ENCODE results near the gene PXDN.

GRCh38 chr2:1672738-1673137 is 71.6 kb downstream of the PXDN start:
- TF ChIP-seq USF2 (IDR thresholded peaks at IDR 0.05; ENCODE audit: low read depth, low read length): no peak
- no peak for TF ChIP-seq RFX5 (IDR thresholded peaks at IDR 0.05; ENCODE audit: low read depth, low read length)
- TF ChIP-seq CEBPB (IDR thresholded peaks at IDR 0.05; ENCODE audit: low read depth, low read length): no peak
- TF ChIP-seq MXI1 (IDR thresholded peaks at IDR 0.05; ENCODE audit: borderline replicate concordance, low read depth, low read length): no peak
- TF ChIP-seq, protein P1, sequence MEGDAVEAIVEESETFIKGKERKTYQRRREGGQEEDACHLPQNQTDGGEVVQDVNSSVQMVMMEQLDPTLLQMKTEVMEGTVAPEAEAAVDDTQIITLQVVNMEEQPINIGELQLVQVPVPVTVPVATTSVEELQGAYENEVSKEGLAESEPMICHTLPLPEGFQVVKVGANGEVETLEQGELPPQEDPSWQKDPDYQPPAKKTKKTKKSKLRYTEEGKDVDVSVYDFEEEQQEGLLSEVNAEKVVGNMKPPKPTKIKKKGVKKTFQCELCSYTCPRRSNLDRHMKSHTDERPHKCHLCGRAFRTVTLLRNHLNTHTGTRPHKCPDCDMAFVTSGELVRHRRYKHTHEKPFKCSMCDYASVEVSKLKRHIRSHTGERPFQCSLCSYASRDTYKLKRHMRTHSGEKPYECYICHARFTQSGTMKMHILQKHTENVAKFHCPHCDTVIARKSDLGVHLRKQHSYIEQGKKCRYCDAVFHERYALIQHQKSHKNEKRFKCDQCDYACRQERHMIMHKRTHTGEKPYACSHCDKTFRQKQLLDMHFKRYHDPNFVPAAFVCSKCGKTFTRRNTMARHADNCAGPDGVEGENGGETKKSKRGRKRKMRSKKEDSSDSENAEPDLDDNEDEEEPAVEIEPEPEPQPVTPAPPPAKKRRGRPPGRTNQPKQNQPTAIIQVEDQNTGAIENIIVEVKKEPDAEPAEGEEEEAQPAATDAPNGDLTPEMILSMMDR (conservative IDR thresholded peaks at IDR 0.05; ENCODE audit: low read depth, low read length): no peak
